Brain microvascular endothelial cell (primary cell): ENCODE measurements around the gene ZNF592.

Source experiments
- DNase-seq: peaks from one replicate; pipeline ENCODE4 v3.0.0-alpha.2; 2020
- H3K27ac ChIP-seq: fragments of 250-450 bp; sonication (Bioruptor Pico); 2 replicates; pipeline ENCODE4 v1.5.1; 2020; ENCODE audit warnings: mild to moderate bottlenecking, moderate library complexity
- H3K27me3 ChIP-seq: fragments of 250-450 bp; sonication (Bioruptor Pico); replicated peaks from 2 replicates; pipeline ENCODE4 v1.5.1; 2020; ENCODE audit warnings: mild to moderate bottlenecking
- H3K36me3 ChIP-seq: fragments of 250-450 bp; sonication (Bioruptor Pico); replicated peaks from 2 replicates; pipeline ENCODE4 v1.5.1; 2020; ENCODE audit warnings: mild to moderate bottlenecking
- H3K4me3 ChIP-seq: 2 replicates; pipeline ENCODE4 v1.5.1; 2011; ENCODE audit warnings: low read depth, mild to moderate bottlenecking, control low read depth, low read length, moderate library complexity
- CTCF ChIP-seq: IDR thresholded peaks from 2 replicates; pipeline ENCODE4 v1.5.1; 2011; ENCODE audit warnings: low read depth, mild to moderate bottlenecking, moderate library complexity, low read length, control low read depth, inconsistent platforms; ENCODE audit errors: missing control alignments
- in situ Hi-C: cut with HindIII; loops from 2 replicates; pipeline ENCODE4 v1.10.0; 2017; ENCODE audit warnings: low sequenced_read_pairs, low pct_ligation_motif_present

Gene ZNF592

DNA sequence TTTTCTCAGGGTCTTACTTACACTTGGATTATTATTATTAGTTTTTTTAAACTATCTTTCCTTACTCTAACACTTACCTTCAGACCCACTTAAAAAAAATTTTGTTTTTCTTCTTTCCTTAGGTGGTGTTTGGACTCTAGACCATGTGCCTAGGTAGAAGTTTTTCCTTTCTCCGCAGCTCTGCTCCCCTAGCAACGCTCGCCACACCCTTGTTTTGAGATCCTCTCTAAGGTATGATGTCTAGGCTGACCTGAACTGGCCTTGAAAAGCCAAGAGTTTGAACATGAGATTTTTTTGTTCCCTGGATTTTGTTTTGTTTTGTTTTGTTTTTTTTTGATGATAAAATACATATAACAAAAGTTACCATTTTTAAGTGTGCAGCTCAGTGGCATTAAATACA lies 16.2 kb downstream of the ZNF592 start:
- DNase-seq = no peak
- Histone ChIP-seq H3K27me3 (no peaks in the 10 kb centered on the region), H3K36me3 (peaks cover 20% of the 10 kb centered on the region), H3K4me3 (no peak overlapping the region), H3K27ac (no peak overlapping the region)
- no peak for TF ChIP-seq CTCF
- in situ Hi-C loops = no loop called here

DNA sequence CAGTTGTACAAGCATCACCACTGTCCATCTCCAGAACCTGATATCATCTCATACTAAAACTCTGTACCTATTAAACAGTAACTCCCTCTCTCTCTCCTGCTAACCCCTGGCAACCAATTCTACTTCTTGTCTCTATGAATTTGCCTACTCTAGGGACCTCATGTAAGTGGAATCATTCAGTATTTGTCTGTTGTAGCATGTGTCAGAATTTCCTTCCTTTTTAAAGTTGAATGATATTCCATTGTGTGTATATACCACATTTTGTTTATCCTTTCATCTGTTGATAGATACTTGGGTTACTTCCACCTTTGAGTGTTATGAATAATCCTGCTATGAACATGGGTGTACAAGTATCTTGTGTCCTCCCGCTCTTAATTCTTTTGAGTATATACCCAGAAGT lies 16.6 kb downstream of the ZNF592 start:
- Histone ChIP-seq H3K27ac (no peak overlapping the region), H3K27me3 (no peaks in the 10 kb centered on the region), H3K36me3 (peaks cover 20% of the 10 kb centered on the region), H3K4me3 (no peak overlapping the region)
- no peak for TF ChIP-seq CTCF
- no peak for DNase-seq
- in situ Hi-C loops = no loop called here

DNA sequence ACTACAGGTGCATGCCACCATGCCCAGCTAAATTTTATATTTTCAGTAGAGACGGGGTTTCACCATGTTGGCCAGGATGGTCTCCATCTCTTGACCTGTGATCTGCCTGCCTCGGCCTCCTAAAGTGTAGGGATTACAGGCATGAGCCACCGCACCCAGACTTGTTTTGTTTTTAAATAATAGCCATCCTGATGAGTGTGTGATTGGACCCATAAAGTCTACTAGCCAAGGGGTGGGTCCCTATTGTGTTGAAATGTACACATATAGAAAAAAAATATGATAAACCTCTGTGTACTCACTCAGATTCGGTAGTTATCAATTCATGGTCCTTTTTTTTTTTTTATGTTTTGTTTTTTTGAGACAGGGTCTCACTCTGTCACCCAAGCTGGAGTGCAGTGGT lies 17.3 kb downstream of the ZNF592 start:
- no peak overlapping the region for H3K4me3 ChIP-seq
- no peak overlapping the region for H3K27ac ChIP-seq
- DNase-seq = no peak
- in situ Hi-C loops = no loop called here
- H3K36me3 ChIP-seq = peaks cover 20% of the 10 kb centered on the region
- no peaks in the 10 kb centered on the region for H3K27me3 ChIP-seq
- no peak for TF ChIP-seq CTCF

- Histone ChIP-seq H3K36me3 (peaks cover 20% of the 10 kb centered on the region), H3K27me3 (no peaks in the 10 kb centered on the region), H3K27ac (no peak overlapping the region), H3K4me3 (no peak overlapping the region)
- in situ Hi-C loops = no loop called here
- DNase-seq = no peak
- TF ChIP-seq CTCF = no peak
These were observed 18.2 kb downstream of the ZNF592 start for GRCh38 chr15:84766461-84767035.

DNA sequence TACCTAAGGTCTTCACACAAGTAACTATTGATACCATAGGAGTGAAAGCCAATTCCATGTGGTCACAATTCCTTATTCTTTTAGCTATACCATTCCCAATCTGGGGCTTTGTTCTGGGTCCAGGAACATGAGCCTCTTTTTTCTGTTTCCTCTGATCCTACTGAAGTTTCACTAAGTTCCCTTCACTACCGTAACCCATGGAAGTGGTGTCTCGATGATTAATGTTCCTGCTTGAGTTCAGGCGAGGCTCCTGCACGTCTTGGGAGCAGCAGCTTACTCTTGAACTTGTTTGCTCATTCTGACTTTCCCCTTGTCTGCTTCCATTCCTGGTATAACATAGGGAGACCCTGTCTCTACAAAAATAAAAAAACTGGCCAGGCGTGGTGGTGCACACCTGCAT lies 23.6 kb downstream of the ZNF592 start:
- TF ChIP-seq CTCF = no peak
- Histone ChIP-seq H3K36me3 (peaks cover 13% of the 10 kb centered on the region), H3K4me3 (no peak overlapping the region), H3K27ac (no peak overlapping the region), H3K27me3 (no peaks in the 10 kb centered on the region)
- DNase-seq = no peak
- in situ Hi-C loops = no loop called here

GRCh38 chr15:84772467-84772866 lies 24.1 kb downstream of the ZNF592 start:
- no peak for DNase-seq
- no peak overlapping the region for H3K27ac ChIP-seq
- H3K4me3 ChIP-seq = no peak overlapping the region
- in situ Hi-C loops = no loop called here
- peaks cover 13% of the 10 kb centered on the region for H3K36me3 ChIP-seq
- no peak for TF ChIP-seq CTCF
- no peaks in the 10 kb centered on the region for H3K27me3 ChIP-seq
